ENCODE data around the gene NXPH1. TPM values are rescaled to one million over a fixed set of nuclear protein-coding genes. Genes with fewer than 3 reads are reported as not detected.
A peak's percentile ranks its signal among the peaks of the same experiment; 100 is the strongest.

Gene NXPH1
- total RNA-seq, 1 donor from 2014 or later: not detected

DNA sequence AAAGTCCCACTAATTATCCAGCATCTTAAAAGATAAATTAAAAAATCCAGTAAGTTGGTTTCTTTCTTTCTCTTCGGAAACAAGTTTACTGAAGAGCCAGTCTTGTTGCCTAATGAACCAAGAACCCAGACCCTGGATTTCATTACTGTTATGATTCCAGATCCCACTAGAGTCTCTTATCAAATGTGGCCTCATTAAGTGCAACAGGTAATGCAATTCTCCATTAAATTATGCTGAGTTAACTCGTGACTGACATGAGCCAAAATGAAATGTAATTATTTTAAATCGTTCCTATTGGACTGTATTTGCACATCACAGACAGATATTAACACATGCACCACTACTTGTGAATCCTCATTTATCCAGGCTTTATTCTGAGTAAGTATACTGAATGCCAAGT is 115.6 kb downstream of the NXPH1 start:
- no peaks in the 10 kb centered on the region for H3K4me1 Mint-ChIP-seq
- H2AFZ ChIP-seq (replicated peaks): no peak overlapping the region

DNA sequence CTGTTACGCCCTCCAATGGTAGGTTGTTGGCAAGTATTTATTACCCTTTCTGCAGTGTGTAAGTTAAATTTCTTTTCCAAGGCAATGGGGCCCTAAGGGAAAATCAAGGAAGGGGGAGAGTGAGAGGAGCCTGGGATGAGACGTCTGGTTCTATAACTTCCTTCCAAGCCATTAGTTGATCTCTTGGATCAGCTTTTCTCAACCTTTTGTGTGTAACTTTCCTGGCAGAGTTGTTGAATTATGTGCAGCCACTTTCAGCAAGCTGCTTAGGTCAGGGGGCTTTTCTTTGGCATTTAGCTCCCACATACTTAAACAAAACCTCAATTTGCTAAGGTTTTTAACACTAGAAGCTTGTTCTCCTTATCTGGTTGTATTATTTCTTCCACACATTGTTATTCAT is 127.1 kb downstream of the NXPH1 start:
- Histone ChIP-seq H3K27ac (peak overlapping the region; percentile 50), H3K4me2 (peak overlapping the region; percentile 50)
- H3K36me3 Mint-ChIP-seq: no peaks in the 10 kb centered on the region

More for the DNA sequence above, 115.6 kb downstream of the NXPH1 start:
- no peaks in the 10 kb centered on the region for H3K36me3 ChIP-seq
- H3K9ac ChIP-seq: no peak overlapping the region
- no peak overlapping the region for H3K4me2 ChIP-seq
- TF ChIP-seq, protein P1, sequence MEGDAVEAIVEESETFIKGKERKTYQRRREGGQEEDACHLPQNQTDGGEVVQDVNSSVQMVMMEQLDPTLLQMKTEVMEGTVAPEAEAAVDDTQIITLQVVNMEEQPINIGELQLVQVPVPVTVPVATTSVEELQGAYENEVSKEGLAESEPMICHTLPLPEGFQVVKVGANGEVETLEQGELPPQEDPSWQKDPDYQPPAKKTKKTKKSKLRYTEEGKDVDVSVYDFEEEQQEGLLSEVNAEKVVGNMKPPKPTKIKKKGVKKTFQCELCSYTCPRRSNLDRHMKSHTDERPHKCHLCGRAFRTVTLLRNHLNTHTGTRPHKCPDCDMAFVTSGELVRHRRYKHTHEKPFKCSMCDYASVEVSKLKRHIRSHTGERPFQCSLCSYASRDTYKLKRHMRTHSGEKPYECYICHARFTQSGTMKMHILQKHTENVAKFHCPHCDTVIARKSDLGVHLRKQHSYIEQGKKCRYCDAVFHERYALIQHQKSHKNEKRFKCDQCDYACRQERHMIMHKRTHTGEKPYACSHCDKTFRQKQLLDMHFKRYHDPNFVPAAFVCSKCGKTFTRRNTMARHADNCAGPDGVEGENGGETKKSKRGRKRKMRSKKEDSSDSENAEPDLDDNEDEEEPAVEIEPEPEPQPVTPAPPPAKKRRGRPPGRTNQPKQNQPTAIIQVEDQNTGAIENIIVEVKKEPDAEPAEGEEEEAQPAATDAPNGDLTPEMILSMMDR (IDR thresholded peaks at IDR 0.05): no peak
- no peak for TF ChIP-seq EZH2phosphoT487 (IDR thresholded peaks at IDR 0.05)
- no peak for TF ChIP-seq EZH2 (IDR thresholded peaks at IDR 0.05)
- Mint-ChIP-seq H3K27ac (no peak overlapping the region), H3K9me3 (no peaks in the 10 kb centered on the region), H3K36me3 (no peaks in the 10 kb centered on the region), H3K4me3 (no peak overlapping the region), H3K27me3 (ENCODE audit: insufficient read depth, low read depth) (no peaks in the 10 kb centered on the region)
- H3K4me3 ChIP-seq: no peak overlapping the region
- no peak overlapping the region for H3K27ac ChIP-seq
- H4K20me1 ChIP-seq (ENCODE audit: low read depth): no peaks in the 10 kb centered on the region
- peaks cover under 1% of the 10 kb centered on the region for H3K4me1 ChIP-seq
- DNase-seq (ENCODE audit: low spot score): no peak
- no peaks in the 10 kb centered on the region for H3F3A ChIP-seq (ENCODE audit: low read depth)
- no peaks in the 10 kb centered on the region for H3K79me2 ChIP-seq (ENCODE audit: low read depth)
- no peaks in the 10 kb centered on the region for H3K27me3 ChIP-seq
- H3K9me3 ChIP-seq (ENCODE audit: low read depth): no peaks in the 10 kb centered on the region

DNA sequence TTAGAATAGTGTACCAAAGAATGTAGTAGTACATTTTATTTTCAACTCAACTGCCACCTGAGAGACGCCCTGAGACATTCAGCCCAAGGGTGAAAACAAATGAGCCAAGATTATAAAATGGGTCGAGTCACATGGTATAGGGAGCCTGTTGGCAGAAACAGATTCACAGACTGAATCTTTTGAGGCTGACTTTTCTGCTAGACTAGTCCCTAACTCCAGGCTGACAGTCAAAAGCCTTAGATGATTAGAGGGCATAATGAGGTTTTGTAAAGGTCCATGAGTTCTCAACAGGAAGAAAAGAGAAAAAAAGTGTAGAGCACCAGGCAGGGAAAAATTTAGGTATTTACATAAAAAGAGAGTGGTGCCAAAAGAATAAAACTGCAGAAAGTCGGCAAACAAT is 128.0 kb downstream of the NXPH1 start:
- no peaks in the 10 kb centered on the region for H3K9me3 ChIP-seq (ENCODE audit: low read depth)
- Mint-ChIP-seq H3K4me3 (no peak overlapping the region), H3K27ac (no peak overlapping the region), H3K9me3 (no peaks in the 10 kb centered on the region), H3K27me3 (ENCODE audit: insufficient read depth, low read depth) (no peaks in the 10 kb centered on the region), H3K4me1 (peaks cover 15% of the 10 kb centered on the region), H3K36me3 (no peaks in the 10 kb centered on the region)
- no peak overlapping the region for H3K9ac ChIP-seq
- H3K4me3 ChIP-seq: peak overlapping the region; percentile 12
- H3K36me3 ChIP-seq: no peaks in the 10 kb centered on the region
- no peaks in the 10 kb centered on the region for H3K27me3 ChIP-seq
- H3K4me1 ChIP-seq: peaks cover 33% of the 10 kb centered on the region
- peak; percentile 53 for DNase-seq (ENCODE audit: low spot score)
- H3K79me2 ChIP-seq (ENCODE audit: low read depth): no peaks in the 10 kb centered on the region
- no peak overlapping the region for H2AFZ ChIP-seq (replicated peaks)
- peaks cover 12% of the 10 kb centered on the region for H3F3A ChIP-seq (ENCODE audit: low read depth)
- no peak for TF ChIP-seq EZH2 (IDR thresholded peaks at IDR 0.05)
- no peak for TF ChIP-seq EZH2phosphoT487 (IDR thresholded peaks at IDR 0.05)
- TF ChIP-seq, protein P1 (IDR thresholded peaks at IDR 0.05): no peak
- peak overlapping the region; percentile 50 for H3K4me2 ChIP-seq
- peak overlapping the region; percentile 50 for H3K27ac ChIP-seq
- H4K20me1 ChIP-seq (ENCODE audit: low read depth): no peaks in the 10 kb centered on the region

More for the DNA sequence above, 127.1 kb downstream of the NXPH1 start:
- no peaks in the 10 kb centered on the region for H3K9me3 ChIP-seq (ENCODE audit: low read depth)
- Mint-ChIP-seq H3K4me3 (no peak overlapping the region), H3K4me1 (peaks cover 15% of the 10 kb centered on the region), H3K27me3 (ENCODE audit: insufficient read depth, low read depth) (no peaks in the 10 kb centered on the region), H3K27ac (peak overlapping the region; percentile 14), H3K9me3 (no peaks in the 10 kb centered on the region)
- H3K9ac ChIP-seq: no peak overlapping the region
- no peaks in the 10 kb centered on the region for H3K27me3 ChIP-seq
- H3K79me2 ChIP-seq (ENCODE audit: low read depth): no peaks in the 10 kb centered on the region
- peaks cover 33% of the 10 kb centered on the region for H3K4me1 ChIP-seq
- peaks cover 12% of the 10 kb centered on the region for H3F3A ChIP-seq (ENCODE audit: low read depth)
- no peaks in the 10 kb centered on the region for H4K20me1 ChIP-seq (ENCODE audit: low read depth)
- H3K4me3 ChIP-seq: no peak overlapping the region
- DNase-seq (ENCODE audit: low spot score): peak; percentile 27
- TF ChIP-seq EZH2phosphoT487 (IDR thresholded peaks at IDR 0.05): no peak
- TF ChIP-seq EZH2 (IDR thresholded peaks at IDR 0.05): no peak
- no peaks in the 10 kb centered on the region for H3K36me3 ChIP-seq
- peak overlapping the region; percentile 56 for H2AFZ ChIP-seq (replicated peaks)

DNA sequence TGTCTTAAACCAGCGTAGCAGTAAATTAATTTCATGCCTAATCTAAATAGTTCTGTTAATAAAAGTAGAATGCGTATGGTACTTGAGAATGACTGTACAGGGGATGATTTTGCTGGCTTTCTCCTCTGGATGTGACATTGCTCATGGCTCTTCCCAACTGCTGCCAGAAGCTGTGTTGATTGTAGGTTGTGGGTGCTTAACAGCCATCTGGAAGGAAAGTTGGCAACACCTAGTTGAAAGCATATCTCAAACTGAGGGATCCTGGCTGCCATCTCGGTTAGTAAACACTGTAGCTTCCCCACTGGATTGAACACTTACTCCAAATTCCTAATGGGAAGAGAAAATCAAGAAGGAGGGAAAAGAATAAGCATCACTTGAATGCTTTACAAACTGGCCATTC is 130.9 kb downstream of the NXPH1 start:
- H3K4me2 ChIP-seq: no peak overlapping the region
- Mint-ChIP-seq H3K27me3 (ENCODE audit: insufficient read depth, low read depth) (no peaks in the 10 kb centered on the region), H3K4me1 (peaks cover 15% of the 10 kb centered on the region), H3K9me3 (no peaks in the 10 kb centered on the region), H3K27ac (peak overlapping the region; percentile 67), H3K4me3 (no peak overlapping the region), H3K36me3 (no peaks in the 10 kb centered on the region)
- H3K9ac ChIP-seq: no peak overlapping the region
- no peak for DNase-seq (ENCODE audit: low spot score)
- H2AFZ ChIP-seq (replicated peaks): peak overlapping the region; percentile 56
- H3K27ac ChIP-seq: no peak overlapping the region
- H3K36me3 ChIP-seq: no peaks in the 10 kb centered on the region
- peaks cover 12% of the 10 kb centered on the region for H3F3A ChIP-seq (ENCODE audit: low read depth)
- no peak overlapping the region for H3K4me3 ChIP-seq
- peaks cover 33% of the 10 kb centered on the region for H3K4me1 ChIP-seq
- no peaks in the 10 kb centered on the region for H3K79me2 ChIP-seq (ENCODE audit: low read depth)
- no peaks in the 10 kb centered on the region for H4K20me1 ChIP-seq (ENCODE audit: low read depth)
- no peaks in the 10 kb centered on the region for H3K9me3 ChIP-seq (ENCODE audit: low read depth)
- TF ChIP-seq EZH2phosphoT487 (IDR thresholded peaks at IDR 0.05) (no peak), EZH2 (IDR thresholded peaks at IDR 0.05) (no peak)
- TF ChIP-seq, protein P1 (IDR thresholded peaks at IDR 0.05): no peak
- H3K27me3 ChIP-seq: no peaks in the 10 kb centered on the region
